Central memory CD4-positive, alpha-beta T cell (primary cell): Measurements from ENCODE around the gene NCOA3.
A peak's percentile ranks its signal among the peaks of the same experiment; 100 is the strongest.

Experiments
- DNase-seq: peaks from one replicate; pipeline ENCODE4 v3.0.0; 2022

The NCOA3 gene

DNA sequence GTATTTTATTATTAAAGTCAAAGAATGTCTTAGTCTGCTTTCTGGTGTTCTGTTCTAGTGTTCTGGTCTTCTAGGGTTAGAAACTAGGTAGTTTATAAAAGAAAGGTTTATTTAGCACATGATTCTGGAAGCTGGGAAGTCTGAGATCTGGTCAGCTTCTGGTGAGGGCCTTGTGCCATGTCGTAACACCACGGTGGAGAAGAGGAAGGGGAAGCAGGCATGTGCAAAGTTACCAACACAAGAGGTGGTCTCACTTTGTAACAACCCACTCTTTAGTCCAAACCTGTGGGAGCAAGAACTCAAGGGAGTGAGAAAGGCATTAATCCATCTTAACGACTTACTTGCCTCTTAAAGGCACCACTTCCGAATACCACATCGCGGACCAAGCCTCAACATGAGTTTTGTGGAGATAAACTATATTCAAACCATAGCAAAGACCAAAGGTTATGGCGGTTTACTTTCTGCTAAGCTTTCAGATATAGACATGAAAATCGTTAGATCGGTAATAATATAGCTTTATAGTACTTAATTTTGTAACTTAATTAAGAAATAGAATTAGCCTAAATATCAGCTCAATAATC lies 99.4 kb downstream of the NCOA3 start:
- DNase-seq, result no peak

DNA sequence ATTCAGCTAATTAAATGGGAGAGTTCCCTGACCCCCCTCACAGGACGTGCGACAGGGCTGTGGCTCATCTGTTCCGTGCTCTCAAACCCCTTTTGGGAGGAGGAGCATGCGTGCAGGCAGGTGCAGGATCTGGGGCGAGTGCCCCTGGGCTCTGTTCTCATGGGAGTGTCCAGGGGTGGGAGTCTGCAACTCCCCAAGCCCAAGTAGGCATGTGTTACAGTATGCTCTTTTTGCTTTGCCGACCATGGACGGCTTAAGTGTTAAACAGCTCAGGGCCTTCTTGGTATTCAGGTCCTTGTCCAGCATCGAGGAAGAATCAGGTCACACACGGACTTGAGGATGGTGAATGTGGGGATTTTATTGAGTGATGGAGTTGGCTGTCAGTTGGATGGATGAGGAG lies 101.6 kb downstream of the NCOA3 start:
- DNase-seq, result no peak

DNA sequence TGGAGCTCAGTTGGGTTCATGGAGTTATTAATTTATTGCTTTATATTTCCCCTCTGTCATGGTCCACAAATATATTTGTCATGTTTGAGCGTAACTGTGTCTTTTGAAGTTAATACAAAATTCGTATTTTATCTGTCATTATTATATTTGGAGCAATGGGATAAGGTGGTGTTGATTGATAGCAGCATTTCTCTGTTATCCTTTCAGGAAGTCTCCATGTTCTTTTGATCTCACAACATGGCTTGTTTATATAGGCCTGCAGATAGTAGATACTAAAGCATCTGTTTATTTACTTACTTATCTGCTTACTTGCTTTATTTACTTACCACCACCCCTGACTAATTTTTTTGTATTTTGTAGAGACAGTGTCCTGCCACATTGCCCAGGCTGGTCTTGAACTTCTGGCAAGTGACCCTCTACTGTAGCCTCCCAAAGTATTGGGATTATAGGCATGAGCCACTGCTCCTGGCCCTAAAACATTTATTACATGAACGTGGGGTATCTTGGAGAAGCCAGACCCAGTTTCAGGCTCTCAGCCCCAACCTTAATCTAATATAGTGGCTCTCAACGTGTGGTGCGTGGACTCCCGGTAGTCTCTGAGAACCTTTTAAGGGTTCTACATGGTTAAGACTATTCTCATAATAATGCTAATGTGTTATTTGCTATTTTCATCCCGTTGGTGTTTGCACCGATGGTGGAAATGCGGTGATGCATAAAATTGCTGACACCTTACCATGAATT lies 104.2 kb downstream of the NCOA3 start:
- no peak for DNase-seq

DNA sequence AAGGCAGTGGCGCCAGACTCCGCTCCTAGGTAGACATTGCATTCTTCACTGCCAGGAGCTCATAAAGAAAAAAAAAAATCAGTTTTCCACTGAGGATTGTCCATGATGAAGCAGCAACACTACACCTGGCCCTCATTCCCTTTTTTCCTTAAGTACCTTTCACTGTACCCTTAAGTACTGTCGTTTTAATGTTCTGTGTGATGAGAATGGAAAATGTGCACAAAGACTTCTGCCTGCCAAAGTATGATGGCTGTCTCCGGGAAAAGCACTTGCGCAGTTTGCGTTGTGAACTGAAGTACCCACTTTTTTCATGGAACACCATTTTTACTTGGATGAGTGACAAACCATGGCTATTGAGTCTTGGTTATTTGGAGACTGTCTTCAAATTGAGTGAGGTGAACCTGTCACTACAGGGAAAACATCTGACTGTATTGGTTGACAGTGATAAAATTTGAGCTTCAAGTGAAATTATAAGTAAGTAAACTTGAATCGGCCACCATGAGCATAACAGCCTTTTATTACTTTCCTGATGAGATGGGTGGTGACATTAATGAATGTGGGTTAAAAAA lies 104.8 kb downstream of the NCOA3 start:
- no peak for DNase-seq

GRCh38 chr20:47606983-47607613 lies 105.4 kb downstream of the NCOA3 start:
- no peak for DNase-seq

GRCh38 chr20:47609001-47609400 lies 107.3 kb downstream of the NCOA3 start:
- DNase-seq, result no peak

DNA sequence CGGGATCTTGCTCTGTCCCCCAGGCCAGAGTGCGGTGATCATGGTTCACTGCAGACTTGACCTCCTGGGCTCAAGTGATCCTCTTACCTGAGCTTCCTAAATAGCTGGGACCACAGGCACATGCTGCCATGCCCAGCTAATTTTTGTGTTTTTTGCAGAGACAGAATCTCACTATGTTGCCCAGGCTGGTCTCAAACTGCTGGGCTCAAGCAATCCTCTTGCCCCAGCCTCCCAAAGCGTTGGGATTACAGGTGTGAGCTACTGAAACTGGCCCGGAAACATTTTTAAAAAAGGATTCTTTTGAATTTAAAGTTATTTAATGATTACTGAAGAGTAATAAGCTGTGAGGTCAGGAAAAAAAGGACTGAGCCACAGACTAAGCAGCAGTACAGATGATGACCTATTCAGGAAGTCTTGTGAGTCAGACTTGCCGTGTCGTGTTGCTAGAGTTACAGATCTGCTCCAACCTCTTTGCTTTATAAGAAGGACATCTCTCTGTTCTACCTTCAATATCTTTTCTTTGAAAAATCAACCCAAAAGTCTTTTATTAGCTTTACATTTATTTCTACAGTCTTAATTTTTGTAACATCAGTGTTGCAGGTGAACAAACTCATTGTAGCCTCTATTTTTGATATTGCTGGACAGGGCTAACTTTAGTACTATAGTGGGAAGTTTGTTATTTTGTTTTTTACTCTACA lies 108.7 kb downstream of the NCOA3 start:
- DNase-seq, result peak; percentile 45

- DNase-seq, result no peak
These were observed 109.2 kb downstream of the NCOA3 start for GRCh38 chr20:47610945-47611250.

- DNase-seq, result no peak
These were observed 110.1 kb downstream of the NCOA3 start for GRCh38 chr20:47611785-47612184.

DNA sequence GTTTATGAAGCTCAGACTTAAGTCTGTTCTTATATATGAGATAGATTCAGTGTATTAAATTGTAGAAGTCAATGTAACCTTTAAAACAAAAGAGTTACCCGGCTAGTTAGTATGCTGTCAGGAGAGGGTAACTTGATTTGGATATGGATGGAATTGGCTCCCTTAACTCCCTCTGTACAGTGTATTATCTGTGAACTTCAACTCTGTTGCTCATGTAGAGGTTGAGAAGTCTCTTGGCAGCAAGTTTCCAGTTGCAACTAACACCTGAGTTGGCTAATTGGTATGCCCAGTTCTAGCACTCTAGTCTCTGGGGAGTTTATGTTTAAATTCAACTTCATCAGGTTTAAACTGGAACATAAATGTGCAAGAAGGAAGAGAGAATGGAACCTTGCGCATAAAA lies 111.0 kb downstream of the NCOA3 start:
- no peak for DNase-seq

DNA sequence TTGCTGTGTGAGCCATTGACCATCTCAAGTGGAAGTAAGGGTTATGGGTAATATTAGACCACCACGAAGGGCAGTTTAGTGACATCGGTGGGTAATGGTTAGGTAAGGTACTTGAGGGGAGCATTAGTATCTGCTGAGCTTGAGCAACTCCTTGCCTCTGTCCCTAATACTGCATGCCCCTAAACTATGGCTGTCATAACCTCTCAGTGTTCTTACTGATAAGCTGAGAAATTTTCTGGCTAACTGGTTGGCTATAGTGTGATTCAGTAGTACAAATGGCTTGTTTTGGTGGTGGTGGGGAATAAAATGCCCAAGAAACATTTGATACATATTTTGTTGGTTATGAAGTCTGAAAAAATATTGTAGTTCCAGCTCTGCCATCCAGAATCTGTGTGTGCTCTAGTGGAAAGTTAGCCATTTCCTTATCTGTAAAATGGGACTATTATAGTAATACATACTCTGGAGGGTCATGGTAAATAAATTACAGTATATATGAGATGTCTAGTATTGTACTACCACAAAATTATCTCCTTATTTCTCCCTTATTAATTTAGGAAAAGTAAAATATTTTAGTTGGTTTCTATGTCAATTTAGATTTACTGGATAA lies 113.1 kb downstream of the NCOA3 start:
- no peak for DNase-seq

- no peak for DNase-seq
These were observed 116.8 kb downstream of the NCOA3 start for GRCh38 chr20:47618479-47618878.

GRCh38 chr20:47620808-47621805 lies 119.4 kb downstream of the NCOA3 start:
- DNase-seq, result peak; percentile 43

DNA sequence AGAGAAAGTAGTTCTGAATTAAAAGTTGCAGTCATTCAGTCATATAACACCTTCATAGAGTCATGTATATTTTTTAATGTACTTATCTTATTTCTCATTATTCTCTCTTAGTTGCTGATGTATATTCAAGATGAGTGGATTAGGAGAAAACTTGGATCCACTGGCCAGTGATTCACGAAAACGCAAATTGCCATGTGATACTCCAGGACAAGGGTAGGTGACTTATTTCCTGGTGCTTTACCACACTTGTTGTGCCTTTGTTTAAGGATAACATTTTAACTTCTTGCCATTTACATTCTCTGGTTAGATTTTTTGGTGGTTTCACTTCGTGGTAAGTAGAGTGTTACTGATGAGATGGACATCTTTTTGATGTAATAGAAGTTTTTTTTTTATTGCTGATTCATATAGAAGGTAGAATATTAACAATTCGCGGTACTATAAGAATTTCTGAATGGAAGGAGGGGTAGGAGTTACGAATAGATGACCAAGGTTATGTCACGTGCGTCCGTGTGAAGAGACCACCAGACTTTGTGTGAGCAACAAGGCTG lies 120.5 kb downstream of the NCOA3 start:
- no peak for DNase-seq

DNA sequence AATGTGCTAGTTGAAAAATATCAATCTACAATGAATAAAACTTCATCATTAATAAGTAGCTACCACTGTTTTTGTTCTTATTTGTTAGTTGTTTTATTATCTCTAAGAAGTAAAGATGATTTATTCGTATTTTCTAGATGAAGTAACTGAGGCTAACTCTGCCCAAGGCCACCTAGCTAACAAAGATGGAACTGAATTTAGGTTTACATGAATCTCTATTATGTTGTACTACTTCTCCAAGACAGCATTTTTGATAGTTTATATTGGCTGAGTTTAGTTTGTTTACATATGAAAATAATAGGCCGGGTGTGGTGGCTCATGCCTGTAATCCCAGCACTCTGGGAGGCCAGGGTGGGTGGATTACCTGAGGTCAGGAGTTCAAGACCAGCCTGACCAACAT lies 121.5 kb downstream of the NCOA3 start:
- DNase-seq, result no peak

DNA sequence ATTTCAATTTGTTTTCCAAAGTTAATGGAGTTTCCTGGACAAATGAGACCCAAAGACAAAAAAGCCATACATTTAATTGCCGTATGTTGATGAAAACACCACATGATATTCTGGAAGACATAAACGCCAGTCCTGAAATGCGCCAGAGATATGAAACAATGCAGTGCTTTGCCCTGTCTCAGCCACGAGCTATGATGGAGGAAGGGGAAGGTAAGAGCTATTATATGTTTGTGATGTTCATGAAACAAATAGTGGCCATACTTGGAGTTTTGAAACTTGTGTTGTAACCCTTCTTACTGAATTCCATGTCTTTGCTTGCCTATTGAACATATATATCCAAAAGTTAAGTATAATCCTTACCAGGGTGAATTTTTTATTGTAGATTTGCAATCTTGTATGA lies 125.9 kb downstream of the NCOA3 start:
- no peak for DNase-seq

- DNase-seq, result no peak
These were observed 128.2 kb downstream of the NCOA3 start for GRCh38 chr20:47629907-47630306.

DNA sequence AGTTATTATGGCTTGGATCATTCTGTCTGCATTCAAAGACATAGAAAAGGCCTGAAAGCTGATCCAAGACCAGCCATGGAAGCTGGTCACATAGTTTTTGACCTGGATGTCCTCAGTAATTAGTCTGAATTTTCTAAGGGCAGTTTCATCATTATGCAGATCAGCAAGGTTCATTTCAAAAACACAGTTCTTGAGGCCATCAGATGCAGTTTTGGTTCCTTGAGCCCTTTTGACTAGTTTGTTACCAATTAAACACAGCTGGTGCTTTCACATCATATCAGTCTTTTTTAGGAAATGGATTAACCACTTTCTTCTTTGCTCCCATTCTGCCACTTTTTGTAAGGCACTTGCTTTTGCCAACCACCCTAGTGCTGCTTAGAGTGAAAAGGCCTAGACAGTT lies 129.4 kb downstream of the NCOA3 start:
- no peak for DNase-seq

DNA sequence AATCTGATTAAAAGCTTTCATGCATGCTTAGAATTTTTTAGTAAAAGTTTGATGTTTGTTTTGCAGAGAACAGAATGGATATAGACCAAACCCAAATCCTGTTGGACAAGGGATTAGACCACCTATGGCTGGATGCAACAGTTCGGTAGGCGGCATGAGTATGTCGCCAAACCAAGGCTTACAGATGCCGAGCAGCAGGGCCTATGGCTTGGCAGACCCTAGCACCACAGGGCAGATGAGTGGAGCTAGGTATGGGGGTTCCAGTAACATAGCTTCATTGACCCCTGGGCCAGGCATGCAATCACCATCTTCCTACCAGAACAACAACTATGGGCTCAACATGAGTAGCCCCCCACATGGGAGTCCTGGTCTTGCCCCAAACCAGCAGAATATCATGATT lies 133.6 kb downstream of the NCOA3 start:
- DNase-seq, result no peak

DNA sequence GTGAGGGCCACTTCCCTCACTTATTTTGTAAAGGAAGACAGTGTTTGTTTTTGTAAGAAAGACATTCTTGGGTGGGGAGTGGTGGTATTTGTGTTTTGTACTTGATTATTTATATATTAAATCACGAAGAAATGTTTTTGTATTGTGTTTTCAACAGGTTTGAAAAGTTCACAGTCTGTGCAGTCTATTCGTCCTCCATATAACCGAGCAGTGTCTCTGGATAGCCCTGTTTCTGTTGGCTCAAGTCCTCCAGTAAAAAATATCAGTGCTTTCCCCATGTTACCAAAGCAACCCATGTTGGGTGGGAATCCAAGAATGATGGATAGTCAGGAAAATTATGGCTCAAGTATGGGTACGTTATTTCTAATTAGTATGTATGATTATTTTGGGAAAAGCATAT lies 137.2 kb downstream of the NCOA3 start:
- no peak for DNase-seq

- no peak for DNase-seq
These were observed 140.4 kb downstream of the NCOA3 start for GRCh38 chr20:47642118-47642517.

DNA sequence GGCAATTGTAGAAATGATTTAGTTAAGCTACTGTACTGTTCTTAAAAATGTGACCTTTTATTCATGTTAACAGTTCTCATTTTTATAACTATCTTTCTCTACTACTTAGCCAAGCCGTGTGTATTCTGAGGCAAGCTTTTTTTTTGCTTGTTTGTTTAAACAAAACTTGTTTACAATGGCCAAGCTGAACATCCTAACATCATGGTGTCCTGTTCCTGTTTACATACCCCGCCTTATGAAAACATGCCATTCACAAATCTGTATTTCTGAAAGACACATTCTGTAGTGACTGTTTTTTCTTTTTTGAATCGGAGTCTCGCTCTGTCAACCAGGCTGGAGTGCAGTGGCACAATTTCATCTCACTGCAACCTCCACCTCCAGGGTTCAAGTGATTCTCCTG lies 140.9 kb downstream of the NCOA3 start:
- DNase-seq, result no peak
